GM21717 (cell line): ENCODE measurements around the gene DNASE1L2.
A peak's percentile ranks its signal among the peaks of the same experiment; 100 is the strongest.

Source experiments
- ATAC-seq: cut with Tn5 transposase; IDR thresholded peaks from one replicate; pipeline ENCODE4 v1.9.1; 2021; ENCODE audit warnings: mild to moderate bottlenecking, moderate library complexity; ENCODE audit not compliant: unreplicated experiment

Gene DNASE1L2

DNA sequence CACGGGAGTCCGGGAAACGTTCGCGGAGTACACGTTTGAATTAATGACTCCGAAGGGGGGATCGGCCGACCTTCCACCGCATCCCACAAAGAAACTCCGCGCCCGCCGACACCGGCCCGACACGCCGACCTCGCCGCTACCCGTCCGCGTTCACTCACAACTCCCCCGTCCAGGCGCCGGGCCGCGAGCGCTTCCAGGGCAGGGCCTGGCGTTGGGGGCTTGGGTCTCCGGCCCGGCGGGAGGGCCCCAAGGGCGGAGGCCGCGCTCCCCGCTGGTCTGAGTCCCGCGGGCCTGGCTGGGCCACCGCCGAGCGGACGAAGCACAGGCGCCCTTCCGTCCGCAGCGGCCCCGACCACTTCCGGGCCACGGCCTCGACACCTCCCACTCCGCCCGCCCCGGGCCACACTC lies 31.3 kb downstream of the DNASE1L2 start:
- ATAC-seq = peak; percentile 55

- ATAC-seq = peak; percentile 59
Measured at GRCh38 chr16:2267913-2268666, 31.8 kb downstream of the DNASE1L2 start, which contains the start of gene RNPS1. Gene RNPS1, minus strand, starts transcription at chr16:2268126. Its CDS starts 3,483 bp downstream, at chr16:2264643.

DNA sequence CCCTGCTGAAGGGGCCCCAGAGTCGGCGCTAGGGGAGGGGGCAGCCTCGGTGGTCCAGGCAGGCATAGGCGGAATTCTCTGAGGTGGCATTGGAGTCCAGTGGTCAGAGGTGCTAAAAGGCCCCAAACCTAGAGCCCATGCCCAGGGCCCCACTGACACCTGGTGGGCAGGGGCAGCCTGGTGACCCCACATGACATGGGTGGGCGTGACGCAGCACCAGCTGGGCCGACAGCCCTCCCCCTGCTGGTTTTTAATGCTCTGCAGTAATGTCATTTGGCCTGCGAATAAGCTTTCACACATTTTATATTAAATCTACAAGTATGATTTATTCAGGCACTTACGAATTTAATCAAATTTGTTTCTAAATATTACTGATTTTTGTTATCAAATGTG lies 33.8 kb downstream of the DNASE1L2 start:
- no peak for ATAC-seq

DNA sequence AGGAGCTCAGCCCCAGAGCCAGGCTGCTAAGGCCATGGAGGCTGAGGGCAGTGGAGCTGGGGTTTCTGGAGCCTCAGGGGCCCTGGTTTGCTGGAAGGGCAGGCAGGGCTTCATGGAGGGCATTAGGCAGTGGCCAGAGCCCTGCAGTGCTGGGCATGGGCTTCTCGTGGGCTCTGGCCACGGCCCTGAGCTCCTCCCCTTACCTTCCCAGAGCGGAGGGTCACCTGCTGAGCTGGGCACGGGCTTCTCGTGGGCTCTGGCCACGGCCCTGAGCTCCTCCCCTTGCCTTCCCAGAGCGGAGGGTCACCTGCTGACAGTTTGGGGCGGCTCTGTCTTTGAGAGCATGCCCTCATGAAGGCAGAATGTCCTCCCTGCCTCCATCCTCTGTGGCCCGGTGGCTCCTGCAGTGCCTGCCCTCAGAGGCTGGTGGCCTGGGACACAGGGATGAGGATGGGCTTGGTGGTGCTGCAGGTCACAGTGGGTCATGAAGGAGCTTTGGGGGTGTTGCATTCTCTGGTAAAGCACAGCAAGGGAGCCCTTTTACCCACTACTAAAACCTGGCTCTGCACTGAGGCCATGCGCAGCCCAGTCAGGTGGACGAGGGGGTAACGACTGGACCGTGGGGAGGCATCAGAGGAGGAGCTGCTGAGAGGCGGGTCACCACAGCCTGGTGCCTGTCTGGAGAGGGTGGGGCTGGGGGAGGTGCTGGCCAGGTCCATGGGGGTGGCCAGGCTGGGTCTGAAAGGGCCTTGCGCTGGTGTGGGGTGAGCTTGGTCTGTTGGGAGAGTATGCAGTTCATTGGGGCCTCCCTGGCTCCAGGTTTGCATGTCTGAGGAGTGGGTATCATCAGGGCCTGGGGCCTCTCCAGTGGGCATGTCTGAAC lies 34.6 kb downstream of the DNASE1L2 start:
- no peak for ATAC-seq

- no peak for ATAC-seq
Measured at GRCh38 chr16:2271848-2272461, 35.7 kb downstream of the DNASE1L2 start.

- ATAC-seq = no peak
Measured at GRCh38 chr16:2273484-2273883, 37.2 kb downstream of the DNASE1L2 start.

DNA sequence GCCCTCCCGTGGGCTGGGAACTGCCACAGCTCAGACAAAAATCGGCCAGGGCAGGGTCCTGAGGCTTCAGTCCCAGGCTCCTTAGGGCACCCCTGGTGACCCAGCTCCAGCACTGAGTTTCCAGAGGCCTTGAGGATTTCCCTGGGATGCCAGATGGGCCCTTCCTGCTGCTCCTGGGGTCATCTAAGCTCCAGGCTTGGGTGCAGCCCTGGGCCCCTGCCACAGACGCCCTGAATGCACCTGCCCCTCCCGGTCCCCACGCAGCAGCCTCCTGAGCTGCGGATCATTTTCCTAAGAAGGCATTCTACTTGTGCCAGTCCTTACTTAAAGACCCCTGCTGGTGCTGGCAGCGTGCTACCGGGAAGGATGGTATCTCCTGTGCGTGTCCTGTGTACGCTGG lies 37.7 kb downstream of the DNASE1L2 start:
- ATAC-seq = no peak

DNA sequence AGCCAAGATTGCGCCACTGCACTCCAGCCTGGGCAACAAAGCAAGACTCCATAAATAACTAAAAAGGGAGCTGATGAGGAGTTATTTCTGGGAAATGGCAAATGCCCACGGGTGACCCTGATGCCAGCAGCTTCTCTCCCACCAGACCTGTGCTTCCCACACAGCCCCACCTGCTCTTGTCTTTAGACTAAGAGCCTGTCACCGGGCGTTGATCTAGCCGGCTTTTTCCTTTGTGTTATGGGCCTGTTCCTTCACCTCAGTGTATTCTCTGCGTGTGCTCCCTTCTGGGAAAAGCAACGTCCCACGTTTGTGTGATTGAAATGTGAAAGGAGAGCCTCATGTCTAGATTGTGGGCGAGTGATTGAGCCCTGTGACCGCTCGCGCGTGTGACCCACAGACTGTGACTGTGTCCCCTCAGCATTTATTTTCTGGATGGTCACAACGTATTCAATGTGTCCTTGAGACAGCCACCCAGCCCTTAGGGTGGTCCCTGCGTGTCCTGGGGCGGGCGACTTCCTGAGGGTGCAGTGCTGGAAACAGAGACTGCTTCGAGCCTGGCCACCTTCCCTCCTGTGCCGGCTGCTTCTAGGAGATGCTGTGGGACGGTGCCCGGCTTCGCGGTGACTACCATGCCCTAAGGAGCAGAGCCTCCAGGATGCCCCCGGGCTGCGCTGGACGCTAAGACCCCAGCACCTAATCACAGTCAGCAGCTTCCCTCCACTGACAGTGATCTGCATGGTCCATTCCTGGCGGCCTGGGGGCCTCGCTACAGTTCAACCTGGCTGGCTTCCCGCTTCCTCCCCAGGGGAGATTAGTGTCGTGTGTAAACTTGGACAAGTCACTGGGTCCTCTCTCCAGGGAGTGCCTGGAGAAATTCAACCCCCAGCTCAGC lies 39.5 kb downstream of the DNASE1L2 start:
- ATAC-seq = no peak

GRCh38 chr16:2276368-2277195 lies 40.3 kb downstream of the DNASE1L2 start:
- ATAC-seq = no peak

- ATAC-seq = no peak
Measured at GRCh38 chr16:2277466-2278271, 41.4 kb downstream of the DNASE1L2 start.

DNA sequence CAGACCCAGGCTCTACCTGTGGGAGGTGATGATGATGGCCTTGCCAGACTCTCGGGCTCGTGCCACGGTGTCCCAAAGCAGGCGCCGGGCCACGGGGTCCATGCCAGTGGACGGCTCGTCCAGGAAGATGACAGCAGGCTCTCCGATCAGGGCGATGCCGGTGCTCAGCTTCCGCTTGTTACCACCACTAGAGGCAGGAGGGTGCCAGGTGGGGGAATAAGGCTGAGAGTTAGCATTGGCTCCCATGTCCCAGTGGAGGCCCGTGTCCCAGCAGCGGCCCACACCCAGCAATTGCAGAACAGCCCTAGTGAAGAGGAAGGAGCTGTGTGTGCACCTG lies 42.0 kb downstream of the DNASE1L2 start:
- no peak for ATAC-seq

- no peak for ATAC-seq
Measured at GRCh38 chr16:2278956-2279800, 42.9 kb downstream of the DNASE1L2 start.

DNA sequence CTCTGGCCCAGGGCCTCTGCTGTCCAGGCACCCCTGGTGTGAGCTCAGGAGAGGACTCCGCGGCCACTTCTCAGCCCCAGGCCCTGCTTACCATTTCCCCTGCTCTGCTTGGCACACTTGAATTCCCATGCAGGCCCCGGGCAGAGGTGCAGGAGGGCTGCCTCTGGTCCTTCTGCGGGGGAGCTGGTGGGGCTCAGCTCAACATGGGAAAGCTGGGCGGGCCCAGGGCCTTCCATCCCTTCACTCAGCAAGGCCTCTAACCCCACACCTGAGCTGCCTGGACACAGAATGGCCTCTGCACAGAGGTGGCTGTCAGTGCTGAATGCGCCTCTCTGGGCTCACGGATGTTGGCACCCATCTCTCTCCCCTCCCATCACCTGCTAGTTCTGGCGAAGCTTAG lies 44.2 kb downstream of the DNASE1L2 start:
- ATAC-seq = no peak

- no peak for ATAC-seq
Measured at GRCh38 chr16:2280981-2281542, 44.8 kb downstream of the DNASE1L2 start.

- ATAC-seq = no peak
Measured at GRCh38 chr16:2282262-2282661, 46.0 kb downstream of the DNASE1L2 start.

GRCh38 chr16:2282866-2283555 lies 46.8 kb downstream of the DNASE1L2 start:
- ATAC-seq = no peak
